ENCODE measurements around the gene VNN1.
"Not testable (repeated sequence)": the region's sequence is repeated elsewhere in the genome, so short reads cannot be mapped to it uniquely, and the experiment has no call there.

Gene VNN1

DNA sequence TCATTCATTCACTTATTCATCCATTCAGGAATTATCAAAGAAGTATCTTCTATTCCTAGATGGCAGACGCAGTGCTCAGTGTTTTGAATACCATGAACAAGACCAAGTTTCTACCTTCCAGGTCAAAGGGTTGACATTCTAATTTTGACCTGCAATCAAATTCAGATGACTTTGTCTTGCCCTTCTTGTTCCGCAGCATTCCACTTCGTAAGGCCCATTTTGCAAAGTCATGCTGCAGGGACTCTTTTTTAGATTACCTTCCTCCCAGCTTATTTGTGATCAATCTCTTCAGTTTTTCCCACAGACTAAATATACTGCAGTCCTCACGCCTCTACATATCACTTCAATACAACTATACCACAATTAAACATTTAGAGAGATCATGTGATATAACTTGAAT lies 47.7 kb downstream of the VNN1 start:
- no peak for DNase-seq

DNA sequence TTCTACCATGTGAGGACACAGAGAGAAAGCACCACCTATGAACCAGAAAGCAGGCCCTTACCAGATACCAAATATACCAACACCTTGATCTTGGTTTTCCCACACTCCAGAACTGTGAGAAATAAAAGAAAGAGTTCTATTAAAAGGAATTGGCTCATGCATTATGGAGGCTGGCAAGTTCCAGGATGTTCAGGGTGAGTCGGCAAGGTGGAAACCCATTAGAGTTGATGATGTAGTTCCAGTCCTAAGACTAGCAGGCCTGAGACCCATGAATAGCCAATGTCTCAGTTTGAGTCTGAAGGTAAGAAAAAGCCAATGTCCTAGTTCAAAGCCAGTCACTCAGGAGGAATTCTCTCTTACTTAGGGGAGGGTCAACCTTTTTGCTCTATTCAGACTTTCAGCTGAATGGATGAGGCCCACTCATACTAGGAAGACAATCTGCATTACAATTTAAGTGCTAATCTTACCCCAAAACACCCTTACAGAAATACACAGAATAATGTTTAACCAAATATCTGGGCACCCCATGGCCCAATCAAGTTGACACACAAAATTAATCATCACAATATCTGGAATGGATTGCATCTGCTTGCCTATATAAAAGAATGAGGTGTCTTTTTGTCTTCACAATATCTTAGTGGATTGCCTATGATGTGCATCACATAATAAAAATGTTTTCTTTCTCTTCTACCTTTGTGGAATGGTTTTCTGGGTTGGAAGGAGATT lies 49.4 kb downstream of the VNN1 start:
- DNase-seq, result no peak

DNA sequence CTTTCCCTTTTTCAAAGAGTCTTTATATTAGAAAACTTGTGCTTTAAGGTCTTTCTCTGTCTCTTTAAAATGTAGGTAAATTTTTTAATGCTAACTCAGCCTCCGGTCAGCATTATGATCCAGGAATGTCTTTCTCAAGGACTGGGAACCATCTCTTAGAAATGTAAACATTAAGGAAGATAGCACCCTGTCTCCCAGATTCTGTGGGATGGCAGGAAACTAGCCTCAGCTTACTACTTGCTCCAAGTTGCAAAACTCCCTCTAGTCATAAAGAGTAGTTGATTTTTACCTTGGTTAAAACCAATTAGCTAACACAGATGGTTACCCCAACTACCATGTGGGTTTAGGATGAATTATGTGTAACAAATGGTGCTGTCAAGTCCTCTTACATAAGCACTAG lies 50.2 kb downstream of the VNN1 start:
- no peak for DNase-seq

DNA sequence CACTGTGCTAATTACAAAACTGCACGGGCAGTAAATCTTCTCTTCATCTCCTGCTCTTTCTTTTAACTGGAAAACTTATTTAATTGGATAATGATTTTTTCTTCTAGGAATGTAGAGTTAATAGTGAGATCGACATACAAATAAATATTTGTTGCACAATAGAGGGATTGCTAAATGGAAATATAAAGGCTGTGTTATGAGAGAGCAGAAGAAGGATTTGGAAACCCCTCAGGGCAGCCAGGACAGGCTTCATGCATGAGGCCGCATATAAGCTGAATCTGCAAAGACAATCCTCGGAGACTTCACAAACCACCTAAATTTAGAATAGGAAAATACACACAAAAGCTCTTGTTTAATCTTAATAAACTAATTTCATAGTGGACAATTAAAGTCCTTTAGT lies 51.9 kb downstream of the VNN1 start:
- DNase-seq, result no peak

DNA sequence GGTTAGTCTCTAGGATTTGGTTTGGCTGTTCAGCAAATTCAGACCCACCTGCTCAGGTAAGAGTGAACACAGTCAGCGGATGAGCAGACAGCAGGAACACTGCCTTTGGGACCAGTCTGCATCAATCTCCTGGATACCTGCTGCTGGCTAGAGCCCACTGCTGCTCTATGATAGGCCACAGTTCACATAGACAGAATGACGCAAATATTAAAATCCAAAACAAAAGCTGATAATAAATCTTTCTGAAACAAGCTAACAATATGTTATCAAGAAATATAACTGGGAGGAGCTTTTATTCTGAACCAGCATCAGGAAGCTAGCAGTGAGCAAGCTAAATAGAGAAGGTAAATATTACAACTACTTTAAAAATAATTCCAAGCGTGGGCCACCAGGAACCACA lies 54.8 kb downstream of the VNN1 start, which contains the start of gene TAAR1:
Gene TAAR1, minus strand, starts transcription at position 101 of the 400 bp plus-strand sequence. CDS start 13,179 bp downstream, outside the sequence.
- DNase-seq, result no peak

DNA sequence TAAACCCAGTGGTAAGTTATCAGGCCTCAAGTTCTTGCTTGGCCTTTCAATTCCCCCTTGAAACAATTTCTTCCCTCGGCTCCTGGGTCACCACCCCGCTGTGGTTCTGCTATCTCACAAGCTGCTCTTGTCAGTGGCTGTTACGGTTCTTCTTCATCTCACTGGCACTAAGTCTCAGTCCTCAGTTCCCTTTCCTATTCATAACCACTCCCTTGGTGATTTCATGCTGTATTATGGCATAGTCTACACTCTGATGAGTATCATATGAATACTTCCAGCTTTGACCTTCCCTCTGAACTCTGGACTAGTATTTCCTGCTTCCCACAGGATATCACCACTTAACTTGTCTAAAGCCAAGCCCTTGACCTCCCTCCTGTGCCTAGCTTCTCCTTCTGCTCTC lies 62.8 kb downstream of the VNN1 start:
- no peak for DNase-seq

DNA sequence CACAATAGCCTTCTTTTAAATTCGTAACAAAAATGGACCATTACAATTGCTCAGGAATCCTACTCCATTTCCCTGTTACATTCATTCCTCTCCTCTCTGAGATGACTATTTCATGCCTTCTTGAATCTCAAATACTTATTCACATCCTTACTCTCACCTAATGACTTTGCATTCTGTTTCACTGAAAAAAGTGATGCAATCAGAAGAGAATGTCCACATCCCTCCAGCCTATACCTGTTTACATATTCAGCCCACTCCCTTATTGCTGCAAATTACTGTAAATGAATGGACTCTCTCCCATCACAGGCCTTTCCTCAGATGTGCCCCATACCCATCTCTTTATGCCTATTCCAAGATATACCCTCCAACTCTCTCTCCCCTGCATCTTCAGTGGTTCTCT lies 63.4 kb downstream of the VNN1 start:
- DNase-seq, result no peak

DNA sequence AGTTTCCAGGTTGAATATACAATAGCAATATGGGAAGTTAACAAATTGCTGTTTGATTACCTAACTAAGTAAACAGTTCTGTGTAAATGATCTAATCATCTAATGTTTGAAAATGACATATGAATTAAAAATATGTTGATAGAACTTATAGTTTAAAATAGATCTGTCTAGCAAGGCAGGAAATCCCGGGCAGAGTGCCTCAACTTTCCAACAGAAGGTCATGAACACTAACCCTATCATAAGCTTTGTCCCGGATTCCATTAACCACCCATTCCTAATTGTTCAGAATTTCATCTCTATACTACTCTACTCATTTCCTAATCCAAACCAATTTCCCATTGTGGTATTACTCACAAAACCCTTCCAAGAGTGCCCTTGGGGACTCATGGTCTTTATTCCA lies 65.0 kb downstream of the VNN1 start:
- DNase-seq, result no peak

DNA sequence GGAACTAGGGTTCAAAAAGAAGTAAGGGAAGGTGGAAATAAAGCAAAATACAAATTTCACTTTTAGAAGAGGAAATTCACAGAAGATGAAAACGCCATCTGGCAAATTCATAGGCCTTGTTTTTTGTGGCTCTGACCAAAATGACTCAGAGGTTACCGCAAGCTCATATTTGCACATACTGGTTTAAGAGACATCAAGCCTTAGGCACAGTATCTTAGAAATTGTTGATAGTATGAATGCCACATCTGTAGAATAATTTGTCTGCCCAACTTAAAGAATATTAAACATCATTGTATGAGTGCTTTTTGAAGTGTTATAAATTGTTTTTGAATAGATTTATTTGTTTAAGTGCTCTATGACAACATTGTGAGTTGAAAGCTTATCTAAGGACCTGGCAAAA lies 65.5 kb downstream of the VNN1 start:
- no peak for DNase-seq

DNA sequence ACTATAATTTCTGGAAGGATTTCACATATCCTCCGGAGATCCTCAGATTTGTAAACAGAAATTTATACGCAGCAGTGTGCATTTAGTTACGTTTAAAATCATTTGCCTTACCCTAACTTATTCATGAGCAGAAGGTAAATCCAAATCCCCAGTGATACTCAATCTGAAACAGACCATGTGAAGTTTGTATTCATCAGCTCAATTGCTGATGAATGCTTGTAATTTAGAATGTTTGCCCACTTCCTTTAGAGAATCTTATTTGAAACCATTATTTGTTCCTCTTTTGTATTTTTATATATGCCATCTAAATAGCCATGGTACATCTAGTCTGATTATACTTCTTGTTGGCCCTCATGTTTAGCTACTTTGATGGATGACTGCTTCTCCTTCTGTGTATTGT lies 70.3 kb downstream of the VNN1 start:
- no peak for DNase-seq

DNA sequence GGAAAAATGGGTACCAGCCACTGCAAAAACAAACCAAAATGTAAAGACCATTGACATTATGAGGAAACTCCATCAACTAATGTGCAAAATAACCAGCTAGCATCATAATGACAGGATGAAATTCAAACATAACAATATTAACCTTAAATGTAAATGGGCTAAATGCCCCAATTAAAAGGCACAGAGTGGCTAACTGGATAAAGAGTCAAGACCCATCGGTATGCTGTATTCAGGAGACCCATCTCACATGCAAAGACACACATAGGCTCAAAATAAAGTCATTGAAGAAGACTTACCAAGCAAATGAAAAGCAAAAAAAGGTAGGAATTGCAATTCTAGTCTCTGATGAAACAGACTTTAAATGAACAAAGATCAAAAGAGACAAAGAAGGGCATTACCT lies 76.7 kb downstream of the VNN1 start:
- not testable (repeated sequence) for DNase-seq

DNA sequence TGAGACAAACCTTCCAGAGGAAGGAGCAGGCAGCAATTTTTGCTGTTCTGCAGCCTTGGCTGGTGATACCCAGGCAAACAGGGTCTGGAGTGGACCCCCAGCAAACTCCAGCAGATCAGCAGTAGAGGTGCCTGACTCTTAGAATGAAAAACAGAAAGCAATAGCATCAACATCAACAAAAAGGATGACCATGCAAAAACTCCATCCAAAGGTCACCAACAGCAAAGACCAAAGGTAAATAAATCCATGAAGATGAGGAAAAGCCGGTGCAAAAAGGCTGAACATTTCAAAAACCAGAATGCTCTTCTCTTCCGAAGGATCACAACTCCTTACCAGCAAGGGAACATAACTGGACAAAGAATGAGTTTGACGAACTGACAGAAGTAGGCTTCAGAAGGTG lies 77.9 kb downstream of the VNN1 start:
- not testable (repeated sequence) for DNase-seq

DNA sequence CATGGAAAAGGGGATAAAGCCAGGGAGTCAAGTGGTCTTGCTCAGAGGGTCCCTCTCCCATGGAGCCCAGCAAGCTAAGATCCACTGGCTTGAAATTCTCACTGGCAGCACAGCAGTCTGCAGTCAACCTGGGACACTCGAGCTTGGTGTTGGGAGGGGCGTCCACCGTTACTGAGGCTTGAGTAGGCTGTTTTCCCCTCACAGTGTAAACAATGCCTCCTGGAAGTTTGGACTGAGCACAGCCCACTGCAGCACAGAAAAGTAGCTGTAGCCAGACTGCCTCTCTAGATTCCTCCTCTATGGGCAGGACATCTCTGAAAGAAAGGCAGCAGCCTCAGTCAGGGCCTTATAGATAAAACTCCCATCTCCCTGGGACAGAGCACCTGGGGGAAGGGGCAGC lies 78.6 kb downstream of the VNN1 start:
- DNase-seq, result not testable (repeated sequence)

DNA sequence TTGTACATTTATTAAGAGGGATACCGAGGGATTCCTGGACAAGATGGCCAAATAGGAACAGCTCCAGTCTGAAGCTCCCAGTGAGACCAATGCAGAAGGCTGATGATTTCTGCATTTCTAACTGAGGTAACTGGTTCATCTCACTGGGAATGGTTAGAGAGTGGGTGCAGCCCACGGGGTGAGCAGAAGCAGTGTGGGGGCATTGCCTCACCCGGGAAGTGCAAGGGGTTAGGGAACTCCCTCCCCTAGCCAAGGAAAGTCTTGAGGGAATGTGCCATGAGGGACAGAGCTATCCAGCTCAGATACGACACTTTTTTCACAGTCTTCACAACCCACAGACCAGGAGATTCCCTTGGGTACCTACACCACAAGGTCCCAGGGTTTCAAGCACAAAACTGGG lies 79.1 kb downstream of the VNN1 start:
- no peak for DNase-seq

DNA sequence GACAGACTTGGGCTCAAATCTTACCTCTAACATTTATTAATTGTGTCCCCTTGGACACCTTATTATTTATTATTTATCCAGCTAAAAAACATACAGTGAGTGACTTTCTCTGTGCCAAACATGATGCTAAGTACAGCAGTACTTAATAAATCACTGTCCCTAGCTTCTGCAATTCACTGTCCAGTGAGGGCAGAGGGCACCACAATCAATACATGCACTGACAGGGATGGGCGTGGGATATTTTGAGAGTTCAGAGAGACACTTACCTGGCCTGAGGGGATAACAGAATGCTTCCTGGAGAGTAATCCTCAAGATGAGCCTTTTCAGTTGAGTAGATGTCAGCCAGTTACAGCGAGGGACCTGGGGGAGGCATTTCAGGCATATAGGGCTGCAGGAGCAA lies 80.5 kb downstream of the VNN1 start:
- no peak for DNase-seq

Data from NCI-H2029 treated with DMSO at 0.1 percent for 48 hours (cell line).